ENCODE data around the gene U2SURP. TPM values are rescaled to one million over a fixed set of nuclear protein-coding genes. Genes with fewer than 3 reads are reported as not detected.

Gene U2SURP
- total RNA-seq, 1 experiment from 2014 or later: 125 TPM

DNA sequence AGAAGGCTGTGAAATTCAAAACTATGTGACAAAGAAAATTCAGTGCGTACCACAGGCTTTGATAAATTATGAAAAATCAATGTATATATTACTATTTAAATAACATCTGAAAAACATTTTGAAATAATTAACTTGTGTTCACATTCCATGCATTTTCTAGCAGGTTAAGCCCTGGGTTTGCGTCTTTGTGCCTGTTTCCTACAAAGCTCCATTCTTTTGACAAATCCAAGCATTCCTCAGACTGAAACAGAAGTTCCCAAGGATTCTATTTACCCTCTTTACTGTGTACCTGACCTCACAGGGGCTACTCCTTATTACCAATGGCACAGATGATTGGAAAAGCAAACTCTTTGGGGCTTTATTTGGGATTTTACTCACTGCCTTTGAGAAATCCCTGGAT, 39.8 kb upstream of the U2SURP start:
- Histone ChIP-seq H3K4me3 (ENCODE audit: low read depth, low read length) (no peak overlapping the region), H3K9me3 (no peaks in the 10 kb centered on the region), H3K4me1 (no peaks in the 10 kb centered on the region), H3K27me3 (replicated peaks; ENCODE audit: control insufficient read depth, insufficient read depth, low read length) (no peaks in the 10 kb centered on the region), H3K36me3 (ENCODE audit: control insufficient read depth, insufficient read depth, low read length) (no peaks in the 10 kb centered on the region)
- Mint-ChIP-seq H3K4me3 (ENCODE audit: unreplicated experiment) (no peak overlapping the region), H3K36me3 (ENCODE audit: insufficient read depth, unreplicated experiment) (no peaks in the 10 kb centered on the region), H3K27ac (ENCODE audit: unreplicated experiment) (no peak overlapping the region), H3K9me3 (ENCODE audit: unreplicated experiment) (no peaks in the 10 kb centered on the region), H3K4me1 (ENCODE audit: low read depth, unreplicated experiment) (no peaks in the 10 kb centered on the region), H3K27me3 (ENCODE audit: insufficient read depth, unreplicated experiment) (peaks cover 15% of the 10 kb centered on the region)
- ChIA-PET CTCF (no interaction called here), POLR2A (no interaction called here)
- TF ChIP-seq, protein P1, sequence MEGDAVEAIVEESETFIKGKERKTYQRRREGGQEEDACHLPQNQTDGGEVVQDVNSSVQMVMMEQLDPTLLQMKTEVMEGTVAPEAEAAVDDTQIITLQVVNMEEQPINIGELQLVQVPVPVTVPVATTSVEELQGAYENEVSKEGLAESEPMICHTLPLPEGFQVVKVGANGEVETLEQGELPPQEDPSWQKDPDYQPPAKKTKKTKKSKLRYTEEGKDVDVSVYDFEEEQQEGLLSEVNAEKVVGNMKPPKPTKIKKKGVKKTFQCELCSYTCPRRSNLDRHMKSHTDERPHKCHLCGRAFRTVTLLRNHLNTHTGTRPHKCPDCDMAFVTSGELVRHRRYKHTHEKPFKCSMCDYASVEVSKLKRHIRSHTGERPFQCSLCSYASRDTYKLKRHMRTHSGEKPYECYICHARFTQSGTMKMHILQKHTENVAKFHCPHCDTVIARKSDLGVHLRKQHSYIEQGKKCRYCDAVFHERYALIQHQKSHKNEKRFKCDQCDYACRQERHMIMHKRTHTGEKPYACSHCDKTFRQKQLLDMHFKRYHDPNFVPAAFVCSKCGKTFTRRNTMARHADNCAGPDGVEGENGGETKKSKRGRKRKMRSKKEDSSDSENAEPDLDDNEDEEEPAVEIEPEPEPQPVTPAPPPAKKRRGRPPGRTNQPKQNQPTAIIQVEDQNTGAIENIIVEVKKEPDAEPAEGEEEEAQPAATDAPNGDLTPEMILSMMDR (IDR thresholded peaks at IDR 0.05; ENCODE audit: insufficient read depth in 1 of 2, low read depth in 1 of 2, low read length in 1 of 2, severe bottlenecking in 1 of 2, unreplicated experiment in 1 of 2): no peak
- DNase-seq: no peak
- BruUV-seq (replicated peaks): no TSS peak
- intact Hi-C loops (cut with micrococcal nuclease; ENCODE audit: unreplicated experiment): no loop called here

DNA sequence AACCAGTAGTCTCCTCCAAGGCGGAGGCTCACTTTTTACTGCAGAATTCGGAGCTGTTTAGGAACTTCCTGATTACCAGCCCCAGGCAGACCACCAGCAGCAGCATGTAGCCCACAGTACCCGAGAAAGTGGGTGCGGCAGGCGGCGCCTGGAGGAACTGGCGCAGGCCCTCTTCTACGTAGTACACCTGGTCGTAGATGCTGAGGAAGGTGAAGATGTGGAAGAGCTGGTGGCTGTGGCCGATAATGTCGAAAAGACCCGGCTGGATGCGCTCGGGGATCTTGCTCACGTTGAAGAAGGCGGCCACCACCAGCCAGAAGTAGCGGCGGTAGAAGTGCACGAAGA, 39.2 kb upstream of the U2SURP start:
- Mint-ChIP-seq H3K9me3 (ENCODE audit: unreplicated experiment) (no peaks in the 10 kb centered on the region), H3K27me3 (ENCODE audit: insufficient read depth, unreplicated experiment) (peaks cover 18% of the 10 kb centered on the region), H3K4me1 (ENCODE audit: low read depth, unreplicated experiment) (no peaks in the 10 kb centered on the region), H3K27ac (ENCODE audit: unreplicated experiment) (no peak overlapping the region), H3K36me3 (ENCODE audit: insufficient read depth, unreplicated experiment) (no peaks in the 10 kb centered on the region), H3K4me3 (ENCODE audit: unreplicated experiment) (peak overlapping the region; percentile 52)
- ChIA-PET POLR2A (no interaction called here), CTCF (no interaction called here)
- Histone ChIP-seq H3K4me3 (ENCODE audit: low read depth, low read length) (no peak overlapping the region), H3K27me3 (replicated peaks; ENCODE audit: control insufficient read depth, insufficient read depth, low read length) (no peaks in the 10 kb centered on the region), H3K36me3 (ENCODE audit: control insufficient read depth, insufficient read depth, low read length) (no peaks in the 10 kb centered on the region), H3K4me1 (no peaks in the 10 kb centered on the region), H3K9me3 (no peaks in the 10 kb centered on the region)
- intact Hi-C loops (cut with micrococcal nuclease; ENCODE audit: unreplicated experiment): no loop called here
- no TSS peak for BruUV-seq (replicated peaks)
- TF ChIP-seq, protein P1 (IDR thresholded peaks at IDR 0.05; ENCODE audit: insufficient read depth in 1 of 2, low read depth in 1 of 2, low read length in 1 of 2, severe bottlenecking in 1 of 2, unreplicated experiment in 1 of 2): no peak
- DNase-seq: no peak

DNA sequence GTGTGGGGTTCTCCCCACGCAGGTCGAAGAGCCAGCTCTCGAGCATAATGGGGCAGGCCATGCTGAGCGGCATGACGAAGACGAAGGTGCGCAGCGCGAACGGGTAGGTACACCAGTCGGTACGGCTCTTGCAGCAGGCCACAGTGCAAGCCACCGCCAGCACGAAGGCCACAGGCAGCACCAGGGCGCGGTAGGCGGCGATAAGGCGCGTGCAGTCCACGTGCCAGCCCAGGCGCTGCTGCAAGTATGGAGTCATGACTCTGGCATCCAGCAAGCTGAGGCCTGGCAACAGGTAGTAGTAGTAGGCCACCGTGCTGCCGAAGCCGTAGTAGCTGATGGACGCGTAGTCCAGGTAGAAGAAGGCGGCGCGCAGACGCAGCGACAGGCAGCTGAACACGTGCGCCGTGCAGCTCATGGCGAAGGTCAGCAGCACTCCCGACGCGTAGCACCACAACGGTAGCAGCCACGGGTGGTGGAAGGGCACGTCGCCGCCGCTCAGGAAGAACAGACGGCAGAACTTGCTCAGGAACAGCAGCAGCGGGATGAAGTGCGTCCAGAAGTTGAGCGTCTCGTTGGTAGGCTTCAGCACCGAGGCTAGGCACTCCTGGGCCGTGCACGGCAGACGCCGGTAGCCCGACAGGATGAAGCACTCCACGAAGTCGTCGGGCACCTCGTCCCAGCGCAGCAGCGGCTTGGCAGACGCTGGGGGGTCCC, 38.7 kb upstream of the U2SURP start:
- H3K4me1 ChIP-seq: no peaks in the 10 kb centered on the region
- TF ChIP-seq, protein P1 (IDR thresholded peaks at IDR 0.05; ENCODE audit: insufficient read depth in 1 of 2, low read depth in 1 of 2, low read length in 1 of 2, severe bottlenecking in 1 of 2, unreplicated experiment in 1 of 2): no peak
- BruUV-seq (replicated peaks): no TSS peak
- peaks cover 16% of the 10 kb centered on the region for H3K27me3 Mint-ChIP-seq (ENCODE audit: insufficient read depth, unreplicated experiment)
- no peak for DNase-seq
- intact Hi-C loops (cut with micrococcal nuclease; ENCODE audit: unreplicated experiment): no loop called here
- no peak overlapping the region for H3K27ac Mint-ChIP-seq (ENCODE audit: unreplicated experiment)
- CTCF ChIA-PET: no interaction called here
- H3K4me3 Mint-ChIP-seq (ENCODE audit: unreplicated experiment): peak overlapping the region; percentile 52
- no peaks in the 10 kb centered on the region for H3K9me3 Mint-ChIP-seq (ENCODE audit: unreplicated experiment)
- H3K36me3 ChIP-seq (ENCODE audit: control insufficient read depth, insufficient read depth, low read length): no peaks in the 10 kb centered on the region
- no peak overlapping the region for H3K4me3 ChIP-seq (ENCODE audit: low read depth, low read length)
- no peaks in the 10 kb centered on the region for H3K27me3 ChIP-seq (replicated peaks; ENCODE audit: control insufficient read depth, insufficient read depth, low read length)
- POLR2A ChIA-PET: no interaction called here
- H3K9me3 ChIP-seq: no peaks in the 10 kb centered on the region
- H3K36me3 Mint-ChIP-seq (ENCODE audit: insufficient read depth, unreplicated experiment): no peaks in the 10 kb centered on the region
- no peaks in the 10 kb centered on the region for H3K4me1 Mint-ChIP-seq (ENCODE audit: low read depth, unreplicated experiment)

Measured in Caco-2 (cell line).